PC-9 (cell line): ENCODE measurements around the gene PLCL2. TPM values are rescaled to one million over a fixed set of nuclear protein-coding genes. Genes with fewer than 3 reads are reported as not detected.

Source experiments
- BruUV-seq: library from RNA; stranded (reverse); fragments of 400-500 nt; replicated peaks from 2 replicates; lab custom pipeline; 2021; lab: Mats Ljungman, UMichigan
- CTCF ChIA-PET: fragments of 300-600 bp; sonication (Branson Sonifier 250); formaldehyde crosslinking; loops from one replicate; lab custom pipeline; 2022; ENCODE audit warnings: antibody characterized with exemption; lab: Charles Lee
- POLR2A ChIA-PET: fragments of 300-600 bp; sonication (Branson Sonifier 250); formaldehyde crosslinking; loops from one replicate; lab custom pipeline; 2022; ENCODE audit warnings: antibody characterized with exemption; ENCODE audit not compliant: unreplicated experiment; lab: Charles Lee
- DNase-seq, 2 experiments: peaks; one replicate each; pipeline versions ENCODE4 v3.0.0 to v3.0.0-alpha.2; 2015 to 2022; ENCODE audit warnings: mixed read lengths in 1 of 2
- H2AFZ ChIP-seq: fragments of 200-600 bp; sonication (generic); 2 replicates; pipeline ENCODE4 v1.8.1; 2017; ENCODE audit warnings: antibody characterized with exemption
- H3F3A ChIP-seq: fragments of 200-600 bp; sonication (generic); 2 replicates; pipeline ENCODE4 v1.8.1; 2017; ENCODE audit warnings: antibody characterized with exemption, mild to moderate bottlenecking, low read depth; ENCODE audit not compliant: insufficient read depth
- H3K27ac ChIP-seq: fragments of 200-600 bp; sonication (generic); 2 replicates; pipeline ENCODE4 v1.6.1; 2016; ENCODE audit warnings: mixed run types
- H3K27me3 ChIP-seq: fragments of 200-600 bp; sonication (generic); 2 replicates; pipeline ENCODE4 v1.6.1; 2016; ENCODE audit warnings: low read depth, mixed run types; ENCODE audit not compliant: insufficient read depth
- H3K36me3 ChIP-seq: fragments of 200-600 bp; sonication (generic); 2 replicates; pipeline ENCODE4 v1.6.1; 2016; ENCODE audit warnings: low read depth, mixed run types
- H3K4me1 ChIP-seq: fragments of 200-600 bp; sonication (generic); replicated peaks from 2 replicates; pipeline ENCODE4 v1.6.1; 2016; ENCODE audit warnings: mixed run types; ENCODE audit not compliant: insufficient read depth
- H3K4me2 ChIP-seq: fragments of 200-600 bp; sonication (generic); 2 replicates; pipeline ENCODE4 v1.6.1; 2017; ENCODE audit warnings: mixed run types
- H3K4me3 ChIP-seq: fragments of 200-600 bp; sonication (generic); 2 replicates; pipeline ENCODE4 v1.6.1; 2016; ENCODE audit warnings: mixed run types
- H3K79me2 ChIP-seq: fragments of 200-600 bp; sonication (generic); 2 replicates; pipeline ENCODE4 v1.6.1; 2017; ENCODE audit warnings: low read depth, mixed run types
- H3K9me2 ChIP-seq: fragments of 200-600 bp; sonication (generic); 2 replicates; pipeline ENCODE4 v1.8.1; 2017; ENCODE audit warnings: mild to moderate bottlenecking; ENCODE audit not compliant: insufficient read depth
- H3K9me3 ChIP-seq: fragments of 200-600 bp; sonication (generic); 2 replicates; pipeline ENCODE4 v1.8.1; 2016; ENCODE audit warnings: low read depth; ENCODE audit not compliant: insufficient read depth
- H4K20me1 ChIP-seq: fragments of 200-600 bp; sonication (generic); 2 replicates; pipeline ENCODE4 v1.8.1; 2017; ENCODE audit not compliant: insufficient read depth
- CTCF ChIP-seq: fragments of 200-600 bp; sonication (generic); conservative IDR thresholded peaks from 2 replicates; pipeline ENCODE4 v1.6.1; 2017; ENCODE audit warnings: mixed run types, antibody characterized with exemption, mild to moderate bottlenecking, moderate library complexity
- EZH2 ChIP-seq: fragments of 200-600 bp; sonication (generic); IDR thresholded peaks from 2 replicates; pipeline ENCODE4 v1.8.0; 2017; ENCODE audit warnings: antibody characterized with exemption, low read depth
- intact Hi-C: fragments of 100-400 bp; cut with micrococcal nuclease; formaldehyde crosslinking; loops from one replicate; pipeline ENCODE4 v1.10.0; 2022; ENCODE audit not compliant: unreplicated experiment
- total RNA-seq: library from RNA; stranded (reverse); gene quantifications from 2 replicates; pipeline ENCODE4 v1.2.3, GENCODE V29; 2021

The PLCL2 gene
- total RNA-seq, 1 experiment from 2014 or later, result 4.6 TPM

GRCh38 chr3:16893618-16894200 lies 9.0 kb downstream of the PLCL2 start:
- POLR2A ChIA-PET, result no interaction called here
- no TSS peak for BruUV-seq
- Histone ChIP-seq H3K79me2 (peaks cover 34% of the 10 kb centered on the region), H3K27me3 (no peaks in the 10 kb centered on the region), H3K4me2 (no peak overlapping the region), H3K4me3 (no peak overlapping the region), H3K9me2 (no peaks in the 10 kb centered on the region), H3K9me3 (peaks cover 3% of the 10 kb centered on the region; the same call in 1 of the 2 replicates), H3K36me3 (no peaks in the 10 kb centered on the region), H3K27ac (no peak overlapping the region), H4K20me1 (no peaks in the 10 kb centered on the region), H3F3A (no peaks in the 10 kb centered on the region; the same call in 1 of the 2 replicates), H3K4me1 (no peaks in the 10 kb centered on the region), H2AFZ (no peak overlapping the region)
- intact Hi-C loops, result no loop called here
- TF ChIP-seq CTCF (no peak), EZH2 (no peak)
- no peak for DNase-seq
- CTCF ChIA-PET, result no interaction called here

GRCh38 chr3:16896094-16896627 lies 11.4 kb downstream of the PLCL2 start:
- Histone ChIP-seq H3K9me2 (no peaks in the 10 kb centered on the region), H3K27ac (no peak overlapping the region), H3K36me3 (no peaks in the 10 kb centered on the region), H3K4me2 (no peak overlapping the region), H2AFZ (no peak overlapping the region), H3K27me3 (no peaks in the 10 kb centered on the region), H4K20me1 (no peaks in the 10 kb centered on the region), H3K9me3 (peaks cover 3% of the 10 kb centered on the region; the same call in 1 of the 2 replicates), H3K4me3 (no peak overlapping the region), H3F3A (no peaks in the 10 kb centered on the region; the same call in 1 of the 2 replicates), H3K79me2 (peaks cover 14% of the 10 kb centered on the region; the same call in 1 of the 2 replicates), H3K4me1 (no peaks in the 10 kb centered on the region)
- intact Hi-C loops, result no loop called here
- ChIA-PET POLR2A (interaction anchor here (0.6 kb wide), 1 partner anchor 243 kb away, joined by 4 read pairs; no protein-coding TSS in a partner anchor), CTCF (no interaction called here)
- no TSS peak for BruUV-seq
- no peak for DNase-seq
- no peak for TF ChIP-seq EZH2
- TF ChIP-seq CTCF, result no peak

GRCh38 chr3:16896820-16897219 lies 12.1 kb downstream of the PLCL2 start:
- CTCF ChIA-PET, result no interaction called here
- Histone ChIP-seq H3K4me3 (no peak overlapping the region), H3K9me2 (no peaks in the 10 kb centered on the region), H3K4me2 (no peak overlapping the region), H3F3A (no peaks in the 10 kb centered on the region; the same call in 1 of the 2 replicates), H3K4me1 (no peaks in the 10 kb centered on the region), H3K27me3 (no peaks in the 10 kb centered on the region), H3K27ac (no peak overlapping the region), H3K36me3 (no peaks in the 10 kb centered on the region), H2AFZ (no peak overlapping the region), H3K79me2 (peaks cover 11% of the 10 kb centered on the region; the same call in 1 of the 2 replicates), H3K9me3 (peaks cover 3% of the 10 kb centered on the region; the same call in 1 of the 2 replicates), H4K20me1 (no peaks in the 10 kb centered on the region)
- BruUV-seq, result no TSS peak
- POLR2A ChIA-PET, result no interaction called here
- no peak for TF ChIP-seq CTCF
- no peak for TF ChIP-seq EZH2
- intact Hi-C loops, result no loop called here
- no peak for DNase-seq
